ENCODE data around the gene CCDC74B. TPM values are rescaled to one million over a fixed set of nuclear protein-coding genes. Genes with fewer than 3 reads are reported as not detected.

The CCDC74B gene
- total and polyA plus RNA-seq, 4 donors = 0.09 to 0.17 (median 0.09) TPM; not detected in 1

DNA sequence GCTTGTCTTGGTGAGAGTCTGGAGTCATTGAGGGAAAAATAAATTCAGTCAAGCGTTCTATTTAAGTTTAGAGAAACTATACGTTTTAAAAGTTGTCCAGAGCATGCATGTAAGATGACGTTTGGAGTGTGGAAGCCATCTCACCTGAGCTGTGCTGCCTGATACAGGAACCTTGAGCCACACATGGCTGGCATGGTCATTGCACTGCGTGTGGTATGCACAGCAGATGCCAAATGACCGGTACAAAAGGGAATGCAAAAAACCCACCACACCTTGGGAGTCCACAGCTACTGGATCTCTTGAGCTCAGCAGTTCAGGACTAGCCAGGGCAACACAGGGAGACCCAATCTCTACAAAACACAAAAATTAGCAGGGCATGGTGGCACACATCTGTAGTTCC, 41.5 kb upstream of the CCDC74B start:
- H3K9ac ChIP-seq (ENCODE audit: low read depth in 1 of 2, low read length in 2 of 2) = no peak overlapping the region
- TF ChIP-seq SP1 (IDR thresholded peaks at IDR 0.05) (no peak), HNF4A (conservative IDR thresholded peaks at IDR 0.05) (no peak), JUND (IDR thresholded peaks at IDR 0.05) (no peak), YY1 (IDR thresholded peaks at IDR 0.05) (no peak), FOXA2 (IDR thresholded peaks at IDR 0.05) (no peak), HNF4G (IDR thresholded peaks at IDR 0.05) (no peak), NR2F2 (IDR thresholded peaks at IDR 0.05) (no peak), FOXA1 (IDR thresholded peaks at IDR 0.05) (no peak), GABPA (IDR thresholded peaks at IDR 0.05 in 1 of 2, conservative IDR thresholded peaks at IDR 0.05 in 1 of 2) (no peak), RXRA (IDR thresholded peaks at IDR 0.05) (no peak), EGR1 (IDR thresholded peaks at IDR 0.05; ENCODE audit: low read depth in 2 of 2) (no peak)
- TF ChIP-seq, protein P1, sequence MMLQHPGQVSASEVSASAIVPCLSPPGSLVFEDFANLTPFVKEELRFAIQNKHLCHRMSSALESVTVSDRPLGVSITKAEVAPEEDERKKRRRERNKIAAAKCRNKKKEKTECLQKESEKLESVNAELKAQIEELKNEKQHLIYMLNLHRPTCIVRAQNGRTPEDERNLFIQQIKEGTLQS (IDR thresholded peaks at IDR 0.05) = no peak
- TF ChIP-seq, protein P2, sequence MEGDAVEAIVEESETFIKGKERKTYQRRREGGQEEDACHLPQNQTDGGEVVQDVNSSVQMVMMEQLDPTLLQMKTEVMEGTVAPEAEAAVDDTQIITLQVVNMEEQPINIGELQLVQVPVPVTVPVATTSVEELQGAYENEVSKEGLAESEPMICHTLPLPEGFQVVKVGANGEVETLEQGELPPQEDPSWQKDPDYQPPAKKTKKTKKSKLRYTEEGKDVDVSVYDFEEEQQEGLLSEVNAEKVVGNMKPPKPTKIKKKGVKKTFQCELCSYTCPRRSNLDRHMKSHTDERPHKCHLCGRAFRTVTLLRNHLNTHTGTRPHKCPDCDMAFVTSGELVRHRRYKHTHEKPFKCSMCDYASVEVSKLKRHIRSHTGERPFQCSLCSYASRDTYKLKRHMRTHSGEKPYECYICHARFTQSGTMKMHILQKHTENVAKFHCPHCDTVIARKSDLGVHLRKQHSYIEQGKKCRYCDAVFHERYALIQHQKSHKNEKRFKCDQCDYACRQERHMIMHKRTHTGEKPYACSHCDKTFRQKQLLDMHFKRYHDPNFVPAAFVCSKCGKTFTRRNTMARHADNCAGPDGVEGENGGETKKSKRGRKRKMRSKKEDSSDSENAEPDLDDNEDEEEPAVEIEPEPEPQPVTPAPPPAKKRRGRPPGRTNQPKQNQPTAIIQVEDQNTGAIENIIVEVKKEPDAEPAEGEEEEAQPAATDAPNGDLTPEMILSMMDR (IDR thresholded peaks at IDR 0.05; ENCODE audit: low read depth, low read length, missing input control) = no peak
- TF ChIP-seq, protein P3, sequence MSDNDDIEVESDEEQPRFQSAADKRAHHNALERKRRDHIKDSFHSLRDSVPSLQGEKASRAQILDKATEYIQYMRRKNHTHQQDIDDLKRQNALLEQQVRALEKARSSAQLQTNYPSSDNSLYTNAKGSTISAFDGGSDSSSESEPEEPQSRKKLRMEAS (IDR thresholded peaks at IDR 0.05) = no peak
- TF ChIP-seq, protein P4, sequence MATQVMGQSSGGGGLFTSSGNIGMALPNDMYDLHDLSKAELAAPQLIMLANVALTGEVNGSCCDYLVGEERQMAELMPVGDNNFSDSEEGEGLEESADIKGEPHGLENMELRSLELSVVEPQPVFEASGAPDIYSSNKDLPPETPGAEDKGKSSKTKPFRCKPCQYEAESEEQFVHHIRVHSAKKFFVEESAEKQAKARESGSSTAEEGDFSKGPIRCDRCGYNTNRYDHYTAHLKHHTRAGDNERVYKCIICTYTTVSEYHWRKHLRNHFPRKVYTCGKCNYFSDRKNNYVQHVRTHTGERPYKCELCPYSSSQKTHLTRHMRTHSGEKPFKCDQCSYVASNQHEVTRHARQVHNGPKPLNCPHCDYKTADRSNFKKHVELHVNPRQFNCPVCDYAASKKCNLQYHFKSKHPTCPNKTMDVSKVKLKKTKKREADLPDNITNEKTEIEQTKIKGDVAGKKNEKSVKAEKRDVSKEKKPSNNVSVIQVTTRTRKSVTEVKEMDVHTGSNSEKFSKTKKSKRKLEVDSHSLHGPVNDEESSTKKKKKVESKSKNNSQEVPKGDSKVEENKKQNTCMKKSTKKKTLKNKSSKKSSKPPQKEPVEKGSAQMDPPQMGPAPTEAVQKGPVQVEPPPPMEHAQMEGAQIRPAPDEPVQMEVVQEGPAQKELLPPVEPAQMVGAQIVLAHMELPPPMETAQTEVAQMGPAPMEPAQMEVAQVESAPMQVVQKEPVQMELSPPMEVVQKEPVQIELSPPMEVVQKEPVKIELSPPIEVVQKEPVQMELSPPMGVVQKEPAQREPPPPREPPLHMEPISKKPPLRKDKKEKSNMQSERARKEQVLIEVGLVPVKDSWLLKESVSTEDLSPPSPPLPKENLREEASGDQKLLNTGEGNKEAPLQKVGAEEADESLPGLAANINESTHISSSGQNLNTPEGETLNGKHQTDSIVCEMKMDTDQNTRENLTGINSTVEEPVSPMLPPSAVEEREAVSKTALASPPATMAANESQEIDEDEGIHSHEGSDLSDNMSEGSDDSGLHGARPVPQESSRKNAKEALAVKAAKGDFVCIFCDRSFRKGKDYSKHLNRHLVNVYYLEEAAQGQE (IDR thresholded peaks at IDR 0.05) = no peak
- TF ChIP-seq, protein P5, sequence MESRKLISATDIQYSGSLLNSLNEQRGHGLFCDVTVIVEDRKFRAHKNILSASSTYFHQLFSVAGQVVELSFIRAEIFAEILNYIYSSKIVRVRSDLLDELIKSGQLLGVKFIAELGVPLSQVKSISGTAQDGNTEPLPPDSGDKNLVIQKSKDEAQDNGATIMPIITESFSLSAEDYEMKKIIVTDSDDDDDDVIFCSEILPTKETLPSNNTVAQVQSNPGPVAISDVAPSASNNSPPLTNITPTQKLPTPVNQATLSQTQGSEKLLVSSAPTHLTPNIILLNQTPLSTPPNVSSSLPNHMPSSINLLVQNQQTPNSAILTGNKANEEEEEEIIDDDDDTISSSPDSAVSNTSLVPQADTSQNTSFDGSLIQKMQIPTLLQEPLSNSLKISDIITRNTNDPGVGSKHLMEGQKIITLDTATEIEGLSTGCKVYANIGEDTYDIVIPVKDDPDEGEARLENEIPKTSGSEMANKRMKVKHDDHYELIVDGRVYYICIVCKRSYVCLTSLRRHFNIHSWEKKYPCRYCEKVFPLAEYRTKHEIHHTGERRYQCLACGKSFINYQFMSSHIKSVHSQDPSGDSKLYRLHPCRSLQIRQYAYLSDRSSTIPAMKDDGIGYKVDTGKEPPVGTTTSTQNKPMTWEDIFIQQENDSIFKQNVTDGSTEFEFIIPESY (IDR thresholded peaks at IDR 0.05) = no peak
- peaks cover 0 to 13% (median 7%) of the 10 kb centered on the region in 4 donors for H3K4me1 ChIP-seq (ENCODE audit: control insufficient read depth in 4 of 4, insufficient read depth in 4 of 4, low read length in 3 of 4)
- H3K27ac ChIP-seq (ENCODE audit: low read depth in 1 of 2, low read length in 2 of 2) = no peak overlapping the region
- no peak overlapping the region for H3K4me3 ChIP-seq (ENCODE audit: low read depth in 1 of 3, low read length in 3 of 3)
- no peaks in the 10 kb centered on the region for H3K9me3 ChIP-seq (ENCODE audit: control insufficient read depth in 4 of 4, low read length in 3 of 4)
- H3K27me3 ChIP-seq (ENCODE audit: control insufficient read depth in 4 of 4, insufficient read depth in 4 of 4, low read length in 3 of 4) = no peaks in the 10 kb centered on the region
- 92% methylated on average over 5 of the region's 5 CpGs for WGBS
- peaks cover 2 to 3% (median 3%) of the 10 kb centered on the region in 4 donors for H3K36me3 ChIP-seq (ENCODE audit: control insufficient read depth in 4 of 4, insufficient read depth in 3 of 4, low read depth in 1 of 4, low read length in 3 of 4)
- no peak for DNase-seq (ENCODE audit: low spot score)

DNA sequence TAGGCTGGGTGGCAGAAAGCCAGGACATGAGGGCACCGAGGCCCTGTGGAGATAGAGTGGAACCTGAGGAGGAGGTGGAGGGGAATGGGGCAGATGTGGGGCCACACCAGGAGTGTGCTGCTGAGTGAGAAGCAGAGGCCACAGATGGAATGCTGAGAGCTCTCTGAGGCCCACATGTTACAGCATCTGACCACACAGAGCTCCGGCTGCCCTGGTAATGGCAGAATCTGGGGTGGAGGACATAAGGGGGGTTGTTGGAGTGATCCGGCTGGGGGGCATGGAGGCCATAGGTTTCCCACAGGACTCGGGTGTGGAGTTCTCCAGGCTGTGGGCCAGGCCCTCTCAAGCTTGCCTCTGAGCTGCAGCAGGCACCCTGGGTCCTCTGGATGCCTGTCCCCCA, 41.0 kb upstream of the CCDC74B start:
- no peak for DNase-seq (ENCODE audit: low spot score)
- Histone ChIP-seq H3K27me3 (ENCODE audit: control insufficient read depth in 4 of 4, insufficient read depth in 4 of 4, low read length in 3 of 4) (no peaks in the 10 kb centered on the region), H3K9ac (ENCODE audit: low read depth in 1 of 2, low read length in 2 of 2) (no peak overlapping the region), H3K27ac (ENCODE audit: low read depth in 1 of 2, low read length in 2 of 2) (no peak overlapping the region), H3K4me1 (ENCODE audit: control insufficient read depth in 4 of 4, insufficient read depth in 4 of 4, low read length in 3 of 4) (peaks cover 0 to 13% (median 8%) of the 10 kb centered on the region in 4 donors), H3K9me3 (ENCODE audit: control insufficient read depth in 4 of 4, low read length in 3 of 4) (no peaks in the 10 kb centered on the region), H3K4me3 (ENCODE audit: low read depth in 1 of 3, low read length in 3 of 3) (no peak overlapping the region), H3K36me3 (ENCODE audit: control insufficient read depth in 4 of 4, insufficient read depth in 3 of 4, low read depth in 1 of 4, low read length in 3 of 4) (peaks cover under 1 to 3% (median 3%) of the 10 kb centered on the region in 4 donors)
- 93% methylated on average over 4 of the region's 4 CpGs for WGBS
- TF ChIP-seq EGR1 (IDR thresholded peaks at IDR 0.05; ENCODE audit: low read depth in 2 of 2) = no peak
- no peak for TF ChIP-seq YY1 (IDR thresholded peaks at IDR 0.05)
- TF ChIP-seq, protein P5 (IDR thresholded peaks at IDR 0.05) = no peak
- TF ChIP-seq, protein P2 (IDR thresholded peaks at IDR 0.05; ENCODE audit: low read depth, low read length, missing input control) = no peak
- no peak for TF ChIP-seq RAD21 (IDR thresholded peaks at IDR 0.05)
- TF ChIP-seq FOXA1 (IDR thresholded peaks at IDR 0.05) = no peak
- TF ChIP-seq JUND (IDR thresholded peaks at IDR 0.05) = no peak
